HCT116 (cell line): ENCODE measurements around the gene CAMSAP1.

Experiments used
- CTCF ChIP-seq, 3 experiments: fragments of 200-600 bp in 1 of 3; sonication (generic) in 1 of 3; IDR thresholded peaks in 2 of 3; conservative IDR thresholded peaks in 1 of 3; 2 replicates each; pipeline ENCODE4 v1.5.1; 2012 to 2017; ENCODE audit warnings: low read depth in 2 of 3, low read length in 2 of 3, antibody characterized with exemption in 1 of 3, borderline replicate concordance in 1 of 3, control low read depth in 1 of 3, mild to moderate bottlenecking in 1 of 3, mixed read lengths in 1 of 3, mixed run types in 1 of 3, moderate library complexity in 1 of 3; ENCODE audit not compliant: insufficient read depth in 1 of 3
- POLR2A ChIP-seq: IDR thresholded peaks from 2 replicates; pipeline ENCODE4 v1.7.0; 2011; ENCODE audit warnings: borderline replicate concordance; ENCODE audit not compliant: insufficient read depth, insufficient read length; ENCODE audit errors: extremely low read depth

GRCh38 chr9:135827301-135827700, 80.0 kb downstream of the CAMSAP1 start:
- no peak for TF ChIP-seq CTCF (IDR thresholded peaks at IDR 0.05 in 2 of 3, conservative IDR thresholded peaks at IDR 0.05 in 1 of 3; ENCODE audit: borderline replicate concordance in 1 of 3, insufficient read depth in 1 of 3, low read depth in 2 of 3, low read length in 2 of 3)
- TF ChIP-seq POLR2A = no peak
